ENCODE results near the gene NDUFB6. TPM values are rescaled to one million over a fixed set of nuclear protein-coding genes. Genes with fewer than 3 reads are reported as not detected.

The NDUFB6 gene
- total and polyA plus RNA-seq, 2 experiments from 2014 or later, result 50.3 to 251 TPM

- DNase-seq (ENCODE audit: low read depth in 1 of 2, low spot score in 1 of 2), result no peak
- TF ChIP-seq CTCF (IDR thresholded peaks at IDR 0.05; ENCODE audit: low read depth, low read length), result no peak
- Histone ChIP-seq H3K27ac (no peak overlapping the region), H3K27me3 (no peaks in the 10 kb centered on the region), H3K4me3 (no peak overlapping the region), H3K36me3 (peaks cover 21% of the 10 kb centered on the region), H3K4me1 (ENCODE audit: low read depth) (peaks cover 7% of the 10 kb centered on the region), H3K9me3 (ENCODE audit: low read depth) (no peaks in the 10 kb centered on the region)
Measured at GRCh38 chr9:32545884-32546283, 27.1 kb downstream of the NDUFB6 start.

- Histone ChIP-seq H3K4me3 (no peak overlapping the region), H3K9me3 (ENCODE audit: low read depth) (no peaks in the 10 kb centered on the region), H3K36me3 (peaks cover 30% of the 10 kb centered on the region), H3K4me1 (ENCODE audit: low read depth) (no peaks in the 10 kb centered on the region), H3K27ac (no peak overlapping the region), H3K27me3 (no peaks in the 10 kb centered on the region)
- TF ChIP-seq CTCF (IDR thresholded peaks at IDR 0.05; ENCODE audit: low read depth, low read length), result no peak
- DNase-seq (ENCODE audit: low read depth in 1 of 2, low spot score in 1 of 2), result no peak
Measured at GRCh38 chr9:32543047-32543446, 29.9 kb downstream of the NDUFB6 start.

GRCh38 chr9:32533816-32534215, 39.1 kb downstream of the NDUFB6 start:
- H3K4me1 ChIP-seq (ENCODE audit: low read depth), result no peaks in the 10 kb centered on the region
- DNase-seq (ENCODE audit: low read depth in 1 of 2, low spot score in 1 of 2), result no peak
- no peak overlapping the region for H3K27ac ChIP-seq
- no peak for TF ChIP-seq CTCF (IDR thresholded peaks at IDR 0.05; ENCODE audit: low read depth, low read length)
- H3K27me3 ChIP-seq, result no peaks in the 10 kb centered on the region
- no peaks in the 10 kb centered on the region for H3K9me3 ChIP-seq (ENCODE audit: low read depth)
- H3K4me3 ChIP-seq, result no peak overlapping the region
- H3K36me3 ChIP-seq, result no peaks in the 10 kb centered on the region

- H3K9me3 ChIP-seq (ENCODE audit: low read depth), result no peaks in the 10 kb centered on the region
- no peak overlapping the region for H3K4me3 ChIP-seq
- no peak for DNase-seq (ENCODE audit: low read depth in 1 of 2, low spot score in 1 of 2)
- no peaks in the 10 kb centered on the region for H3K27me3 ChIP-seq
- H3K27ac ChIP-seq, result no peak overlapping the region
- no peaks in the 10 kb centered on the region for H3K36me3 ChIP-seq
- no peaks in the 10 kb centered on the region for H3K4me1 ChIP-seq (ENCODE audit: low read depth)
- no peak for TF ChIP-seq CTCF (IDR thresholded peaks at IDR 0.05; ENCODE audit: low read depth, low read length)
Measured at GRCh38 chr9:32533336-32533735, 39.6 kb downstream of the NDUFB6 start.

- no peaks in the 10 kb centered on the region for H3K36me3 ChIP-seq
- H3K27me3 ChIP-seq, result no peaks in the 10 kb centered on the region
- peaks cover 4% of the 10 kb centered on the region for H3K4me1 ChIP-seq (ENCODE audit: low read depth)
- H3K9me3 ChIP-seq (ENCODE audit: low read depth), result no peaks in the 10 kb centered on the region
- H3K27ac ChIP-seq, result no peak overlapping the region
- no peak for TF ChIP-seq CTCF (IDR thresholded peaks at IDR 0.05; ENCODE audit: low read depth, low read length)
- H3K4me3 ChIP-seq, result peak overlapping the region; percentile 79
- no peak for DNase-seq (ENCODE audit: low read depth in 1 of 2, low spot score in 1 of 2)
Measured at GRCh38 chr9:32526707-32527048, 46.3 kb downstream of the NDUFB6 start.
